GM21737 (cell line): ENCODE measurements around the gene ULBP2.
"Not testable (repeated sequence)": the region's sequence is repeated elsewhere in the genome, so short reads cannot be mapped to it uniquely, and the experiment has no call there.

Experiments
- ATAC-seq: cut with Tn5 transposase; IDR thresholded peaks from one replicate; pipeline ENCODE4 v1.9.1; 2021; ENCODE audit warnings: mild to moderate bottlenecking, moderate library complexity; ENCODE audit not compliant: unreplicated experiment

Gene ULBP2

GRCh38 chr6:149948616-149949015 is 6.8 kb downstream of the ULBP2 start:
- no peak for ATAC-seq

- no peak for ATAC-seq
Measured at GRCh38 chr6:149950423-149950822, 8.6 kb downstream of the ULBP2 start.

GRCh38 chr6:149951096-149951495 is 9.3 kb downstream of the ULBP2 start:
- no peak for ATAC-seq

DNA sequence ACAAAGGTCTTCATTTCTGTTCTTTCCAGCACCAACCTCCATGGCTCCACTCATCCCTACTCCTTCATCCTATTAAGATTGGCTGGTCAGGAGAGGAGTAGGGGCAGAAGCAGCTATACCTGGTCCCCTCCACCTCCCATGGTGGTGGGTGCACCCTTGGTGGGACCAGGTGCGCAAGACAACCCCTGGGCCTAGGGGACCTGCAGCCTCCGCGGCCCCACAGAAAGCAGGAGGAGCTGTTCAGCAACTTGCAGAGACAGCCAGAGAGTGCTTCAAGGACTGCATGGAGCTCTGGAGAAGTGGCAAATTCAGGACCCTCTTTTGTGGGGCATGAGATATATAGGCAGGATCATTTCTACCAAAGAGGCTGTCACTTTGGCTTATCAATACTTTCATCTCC is 9.8 kb downstream of the ULBP2 start:
- no peak for ATAC-seq

GRCh38 chr6:149953390-149953789 is 11.6 kb downstream of the ULBP2 start:
- not testable (repeated sequence) for ATAC-seq

DNA sequence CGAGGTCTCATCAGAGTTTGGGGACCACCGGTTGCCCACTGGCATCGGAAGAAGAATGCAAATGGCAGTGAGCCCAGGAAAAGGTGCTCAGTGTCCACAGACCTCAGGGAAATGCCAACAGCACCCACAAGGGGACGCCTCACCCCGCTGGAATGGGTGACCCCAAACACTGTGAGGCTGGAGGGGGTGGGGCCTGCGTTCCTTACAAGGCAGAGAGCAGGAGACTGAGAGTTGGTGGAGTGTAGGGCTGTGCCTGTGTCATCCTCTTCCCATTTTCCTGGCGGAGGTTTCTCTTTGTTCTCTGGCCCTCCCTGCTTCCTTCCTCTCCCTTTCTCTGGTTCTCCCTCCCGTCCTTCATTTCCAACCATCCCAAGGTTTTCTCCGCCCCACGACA is 12.1 kb downstream of the ULBP2 start:
- not testable (repeated sequence) for ATAC-seq

- ATAC-seq: not testable (repeated sequence)
Measured at GRCh38 chr6:149954328-149954983, 12.6 kb downstream of the ULBP2 start.

GRCh38 chr6:149954984-149955653 is 13.3 kb downstream of the ULBP2 start:
- not testable (repeated sequence) for ATAC-seq

GRCh38 chr6:149955654-149956317 is 14.0 kb downstream of the ULBP2 start:
- not testable (repeated sequence) for ATAC-seq

DNA sequence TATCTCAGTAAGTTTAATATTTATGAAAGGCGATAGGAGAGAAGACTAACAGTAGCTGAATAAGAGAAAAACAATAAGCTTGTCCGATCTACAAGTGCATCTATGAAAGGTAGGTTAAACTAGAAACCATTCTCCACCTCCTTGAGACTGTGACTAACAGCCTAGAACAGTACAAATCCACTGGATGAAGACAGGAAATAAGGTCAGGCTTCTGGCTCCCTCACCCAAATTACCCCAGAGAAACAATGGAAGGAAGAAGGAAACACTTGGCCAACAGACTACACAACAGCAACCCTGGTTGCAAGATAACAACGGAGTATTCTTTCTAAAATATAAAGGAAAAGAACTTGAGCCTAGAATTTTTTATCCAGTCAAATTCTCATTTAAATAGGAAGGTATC is 16.3 kb downstream of the ULBP2 start:
- ATAC-seq: not testable (repeated sequence)

DNA sequence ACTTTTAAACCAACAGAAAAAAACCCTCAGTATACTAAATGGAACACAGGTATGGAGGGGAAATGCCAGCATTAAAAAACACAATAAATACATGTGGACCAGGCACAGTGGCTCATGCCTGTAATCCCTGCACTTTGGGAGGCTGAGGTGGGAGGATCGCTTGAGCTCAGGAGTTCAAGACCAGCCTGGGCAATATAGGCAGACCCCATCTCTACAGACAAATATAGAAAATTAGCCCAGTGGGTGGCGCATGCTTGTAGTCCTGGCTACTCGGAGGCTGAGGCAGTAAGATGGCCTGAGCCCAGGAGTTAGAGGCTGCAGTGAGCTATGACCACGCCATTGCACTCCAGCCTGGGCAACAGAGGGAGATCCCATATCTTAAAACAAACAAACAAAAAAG is 18.0 kb downstream of the ULBP2 start:
- ATAC-seq: not testable (repeated sequence)

DNA sequence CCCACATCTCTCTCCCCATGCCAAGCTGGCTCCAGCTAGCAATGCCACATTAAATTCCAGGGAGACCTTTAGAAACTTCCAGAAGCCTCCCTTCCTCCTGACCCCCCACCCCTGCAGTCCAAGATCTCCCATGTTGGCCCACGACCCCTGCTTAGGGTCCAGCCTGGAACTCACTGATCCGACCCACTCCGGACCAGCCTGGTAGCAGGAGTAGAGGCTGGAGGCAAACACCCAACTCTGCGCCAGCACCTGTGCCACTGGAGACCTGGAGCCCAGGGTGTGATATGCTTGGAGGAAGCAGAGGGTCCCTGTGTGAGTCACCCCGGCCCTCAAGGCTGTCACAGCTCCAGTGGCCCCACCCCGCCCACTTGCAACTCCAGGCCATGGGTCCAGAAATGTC is 18.7 kb downstream of the ULBP2 start:
- ATAC-seq: no peak

DNA sequence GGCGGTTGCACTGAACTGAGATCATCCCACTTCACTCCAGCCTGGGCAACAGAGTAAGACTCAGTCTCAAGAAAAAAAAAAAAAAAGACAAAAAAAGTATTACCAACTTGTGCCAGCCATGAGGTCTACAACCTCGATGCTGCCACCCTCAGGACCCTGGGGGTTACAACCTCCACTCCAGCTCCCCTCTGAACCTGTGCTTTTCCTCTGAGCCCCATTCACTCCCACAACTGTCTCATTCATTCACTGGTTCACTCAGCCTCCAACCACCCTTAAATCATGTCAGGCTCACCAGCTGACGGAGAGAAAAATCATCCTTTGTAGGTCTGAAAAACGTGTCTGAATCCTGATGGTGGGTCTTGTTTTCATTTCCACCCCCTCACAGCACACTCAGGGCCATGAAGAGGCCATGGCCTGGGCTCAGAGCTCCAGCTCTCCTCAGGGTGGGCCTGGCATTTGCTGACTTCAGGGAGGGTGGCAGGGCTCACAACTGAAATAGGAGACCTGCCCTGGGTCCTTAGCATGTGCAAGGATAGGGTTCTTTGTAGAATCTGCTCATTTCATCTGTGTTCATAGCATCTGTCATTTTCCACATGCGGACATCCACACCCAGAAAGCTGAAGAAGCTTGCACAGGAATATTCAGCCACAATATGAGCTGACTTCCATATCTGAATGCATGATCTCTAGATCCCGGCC is 20.1 kb downstream of the ULBP2 start:
- no peak for ATAC-seq

GRCh38 chr6:149962461-149963211 is 20.8 kb downstream of the ULBP2 start:
- no peak for ATAC-seq

GRCh38 chr6:149963212-149963461 is 21.3 kb downstream of the ULBP2 start:
- ATAC-seq: no peak

DNA sequence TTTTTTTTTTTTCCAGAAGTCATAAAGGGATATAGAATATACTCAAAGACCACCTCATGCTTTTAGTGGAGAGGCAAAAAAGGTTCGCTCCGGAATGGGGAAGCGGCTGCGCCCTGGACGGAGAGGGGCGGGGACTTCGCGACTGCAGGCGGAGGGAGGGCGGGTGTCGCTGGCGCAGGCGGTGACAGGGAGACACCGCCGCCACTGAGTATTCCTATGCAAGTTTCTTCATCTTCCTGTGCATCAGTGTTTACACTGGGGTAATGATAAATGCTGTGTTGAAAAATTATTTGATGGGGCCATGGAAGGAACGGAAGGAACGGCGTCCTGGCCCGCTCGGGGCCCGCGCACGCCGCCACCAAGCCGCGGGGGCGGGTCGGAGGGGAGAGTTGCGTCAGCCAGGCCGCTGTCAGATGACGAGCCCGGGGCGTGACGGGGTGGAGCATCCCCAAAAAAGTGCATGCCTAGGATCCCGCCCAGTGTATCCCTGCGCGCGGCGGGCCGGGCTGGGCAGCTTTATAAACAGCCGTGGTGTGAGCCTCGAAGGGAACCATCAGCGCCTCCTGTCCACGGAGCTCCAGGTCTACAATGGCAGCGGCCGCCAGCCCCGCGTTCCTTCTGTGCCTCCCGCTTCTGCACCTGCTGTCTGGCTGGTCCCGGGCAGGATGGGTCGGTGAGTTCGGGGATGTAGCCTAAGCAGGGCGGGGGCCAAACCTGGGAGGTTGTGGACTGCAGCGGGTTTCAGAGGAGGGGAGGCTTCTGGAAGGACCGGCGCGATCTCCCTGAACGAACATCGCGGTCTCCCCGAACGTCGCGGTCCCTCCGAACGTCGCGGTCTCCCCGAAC is 21.9 kb downstream of the ULBP2 start, which contains the start of gene ULBP1:
Gene ULBP1, plus strand, starts transcription at position 482 of the 846 bp plus-strand sequence. Its CDS starts 107 bp downstream, at position 589.
- no peak for ATAC-seq

GRCh38 chr6:149964308-149965193 is 22.7 kb downstream of the ULBP2 start:
- ATAC-seq: no peak

- no peak for ATAC-seq
Measured at GRCh38 chr6:149965194-149966020, 23.6 kb downstream of the ULBP2 start.
